ENCODE results near the gene ASB6.

DNA sequence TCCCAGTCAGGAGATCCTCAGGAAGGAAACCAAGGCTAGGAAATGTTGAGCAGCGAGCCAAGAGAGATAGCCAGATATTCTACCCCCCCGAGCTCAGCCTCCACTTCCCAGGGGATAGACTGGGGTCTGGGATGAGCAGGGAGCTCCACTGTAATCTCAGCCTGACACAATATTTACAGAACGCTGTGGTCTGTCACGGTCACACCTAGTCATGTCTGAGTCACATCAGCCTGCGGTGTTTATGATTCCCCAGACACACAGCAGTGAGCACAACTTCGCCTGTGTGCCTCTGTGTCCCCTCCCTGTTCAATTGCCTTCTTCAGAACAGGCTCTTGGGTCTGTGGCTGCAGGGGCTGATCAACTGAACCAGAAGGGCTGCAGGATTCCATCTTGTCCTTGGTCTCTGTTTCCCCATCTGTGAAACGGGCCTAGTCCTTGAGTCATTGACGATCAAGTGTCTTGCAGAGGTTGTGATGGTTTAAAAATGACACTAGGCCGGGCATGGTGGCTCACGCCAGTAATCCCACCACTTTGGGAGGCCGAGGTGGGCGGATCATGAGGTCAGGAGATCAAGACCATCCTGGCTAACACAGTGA is 14.9 kb upstream of the ASB6 start:
- TF ChIP-seq, protein P1, sequence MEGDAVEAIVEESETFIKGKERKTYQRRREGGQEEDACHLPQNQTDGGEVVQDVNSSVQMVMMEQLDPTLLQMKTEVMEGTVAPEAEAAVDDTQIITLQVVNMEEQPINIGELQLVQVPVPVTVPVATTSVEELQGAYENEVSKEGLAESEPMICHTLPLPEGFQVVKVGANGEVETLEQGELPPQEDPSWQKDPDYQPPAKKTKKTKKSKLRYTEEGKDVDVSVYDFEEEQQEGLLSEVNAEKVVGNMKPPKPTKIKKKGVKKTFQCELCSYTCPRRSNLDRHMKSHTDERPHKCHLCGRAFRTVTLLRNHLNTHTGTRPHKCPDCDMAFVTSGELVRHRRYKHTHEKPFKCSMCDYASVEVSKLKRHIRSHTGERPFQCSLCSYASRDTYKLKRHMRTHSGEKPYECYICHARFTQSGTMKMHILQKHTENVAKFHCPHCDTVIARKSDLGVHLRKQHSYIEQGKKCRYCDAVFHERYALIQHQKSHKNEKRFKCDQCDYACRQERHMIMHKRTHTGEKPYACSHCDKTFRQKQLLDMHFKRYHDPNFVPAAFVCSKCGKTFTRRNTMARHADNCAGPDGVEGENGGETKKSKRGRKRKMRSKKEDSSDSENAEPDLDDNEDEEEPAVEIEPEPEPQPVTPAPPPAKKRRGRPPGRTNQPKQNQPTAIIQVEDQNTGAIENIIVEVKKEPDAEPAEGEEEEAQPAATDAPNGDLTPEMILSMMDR (conservative IDR thresholded peaks at IDR 0.05; ENCODE audit: low read length), result no peak
- no peak for TF ChIP-seq EZH2phosphoT487 (IDR thresholded peaks at IDR 0.05; ENCODE audit: borderline replicate concordance, low read depth, low read length)
